HPDE6-E6E7 (cell line): ENCODE data around the gene NPR1.
"Not testable (repeated sequence)": the region's sequence is repeated elsewhere in the genome, so short reads cannot be mapped to it uniquely, and the experiment has no call there.

Experiments
- DNase-seq: peaks from one replicate; pipeline ENCODE4 v3.0.0; 2011; ENCODE audit warnings: missing footprints; ENCODE audit errors: extremely low spot score

Gene NPR1

GRCh38 chr1:153678519-153679336 is at the start of gene NPR1:
Gene NPR1 (plus strand): TSS chr1:153678688. CDS start chr1:153679109, 421 bp downstream.
- DNase-seq = no peak

GRCh38 chr1:153629343-153629665 is 49.2 kb upstream of the NPR1 start:
- DNase-seq = no peak

- DNase-seq = no peak
Observed at GRCh38 chr1:153629971-153630370, 48.5 kb upstream of the NPR1 start.

GRCh38 chr1:153630384-153630783 is 48.1 kb upstream of the NPR1 start:
- no peak for DNase-seq

DNA sequence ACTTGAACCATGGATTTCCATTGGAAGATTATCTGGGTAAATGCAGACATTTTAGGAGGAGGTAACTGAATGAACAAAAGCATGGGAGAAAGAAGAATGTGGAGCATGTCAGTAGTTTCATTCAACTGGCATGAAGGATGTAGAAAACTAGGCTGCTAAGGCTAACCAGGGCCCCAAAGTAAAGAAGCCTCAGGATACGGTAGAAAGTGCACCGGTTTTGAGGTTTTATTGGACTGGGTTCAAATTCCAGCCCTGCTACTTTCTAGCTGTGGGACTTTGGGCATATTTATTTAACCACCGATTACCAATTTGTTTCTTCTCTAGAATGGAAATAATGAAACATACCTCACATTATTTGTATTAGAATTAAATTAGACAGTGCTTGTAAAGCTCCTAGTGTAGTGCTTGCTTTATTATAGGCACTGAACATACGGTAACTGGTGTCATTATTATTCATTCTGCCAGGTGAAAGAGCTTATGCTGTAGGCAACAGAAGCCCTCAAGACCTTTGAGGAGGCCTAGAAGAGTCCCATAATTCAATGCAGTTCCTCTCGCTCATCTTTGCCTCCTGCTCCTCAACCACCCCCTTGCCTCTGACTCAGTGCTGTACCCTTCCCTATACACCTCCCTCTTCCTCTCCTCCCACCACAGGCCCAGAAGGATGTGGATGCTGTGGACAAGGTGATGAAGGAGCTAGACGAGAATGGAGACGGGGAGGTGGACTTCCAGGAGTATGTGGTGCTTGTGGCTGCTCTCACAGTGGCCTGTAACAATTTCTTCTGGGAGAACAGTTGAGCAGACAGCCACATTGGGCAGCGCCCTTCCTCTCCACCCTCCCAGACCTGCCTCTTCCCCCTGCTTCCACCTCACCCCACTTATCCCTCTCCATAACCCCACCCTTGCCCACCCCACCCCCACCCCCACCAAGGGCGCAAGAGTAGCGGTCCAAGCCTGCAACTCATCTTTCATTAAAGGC is 47.2 kb upstream of the NPR1 start:
- DNase-seq = no peak

GRCh38 chr1:153633161-153633753 is 45.2 kb upstream of the NPR1 start:
- no peak for DNase-seq

DNA sequence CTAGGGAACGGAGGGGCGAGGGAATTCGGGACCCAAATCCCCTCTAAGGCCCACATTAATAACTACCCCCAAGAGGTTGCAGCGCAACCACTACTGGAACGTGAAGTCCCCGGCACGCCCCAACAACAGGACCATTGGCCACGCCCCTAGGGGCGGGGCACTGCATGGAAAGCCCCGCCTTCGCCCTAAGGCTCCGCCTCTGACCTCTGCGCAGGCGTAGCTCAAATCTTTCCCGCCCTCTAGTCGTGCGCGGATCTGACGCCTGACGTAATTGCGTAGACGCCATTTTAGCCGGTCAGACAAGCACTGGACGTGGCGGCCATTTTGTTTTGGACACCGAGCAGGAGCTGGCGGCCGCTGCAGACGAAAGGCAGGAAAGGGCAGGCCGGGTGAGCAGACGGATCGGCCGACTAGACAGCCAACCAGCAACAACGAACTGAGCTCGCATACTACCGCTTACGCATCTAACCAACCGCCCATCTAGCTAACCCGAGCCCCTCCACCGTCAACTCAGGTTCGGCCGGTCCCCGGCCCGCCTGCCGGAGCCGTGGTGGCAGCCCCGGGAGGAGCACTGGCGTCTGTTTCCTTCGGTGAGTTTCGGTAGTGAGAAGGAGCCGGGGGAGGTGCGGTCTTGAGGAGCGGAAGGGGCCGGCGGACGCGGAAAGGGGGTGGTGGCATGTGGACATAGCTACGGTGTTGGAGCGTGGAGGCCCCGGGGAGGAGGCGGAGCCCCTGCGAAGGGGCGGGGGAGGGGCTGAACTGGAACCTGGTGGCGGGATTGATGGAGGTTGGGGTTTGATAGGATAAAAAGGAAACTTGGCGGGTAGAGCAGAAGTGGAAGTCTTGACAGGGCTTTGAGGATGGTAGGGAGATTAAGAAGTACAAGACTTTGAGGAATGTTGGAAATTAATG is 44.5 kb upstream of the NPR1 start, which contains the start of gene CHTOP:
Gene CHTOP, plus strand, starts transcription at position 313 of the 912 bp plus-strand sequence. CDS start 2,523 bp downstream, outside the sequence.
- peak; percentile 95 for DNase-seq

DNA sequence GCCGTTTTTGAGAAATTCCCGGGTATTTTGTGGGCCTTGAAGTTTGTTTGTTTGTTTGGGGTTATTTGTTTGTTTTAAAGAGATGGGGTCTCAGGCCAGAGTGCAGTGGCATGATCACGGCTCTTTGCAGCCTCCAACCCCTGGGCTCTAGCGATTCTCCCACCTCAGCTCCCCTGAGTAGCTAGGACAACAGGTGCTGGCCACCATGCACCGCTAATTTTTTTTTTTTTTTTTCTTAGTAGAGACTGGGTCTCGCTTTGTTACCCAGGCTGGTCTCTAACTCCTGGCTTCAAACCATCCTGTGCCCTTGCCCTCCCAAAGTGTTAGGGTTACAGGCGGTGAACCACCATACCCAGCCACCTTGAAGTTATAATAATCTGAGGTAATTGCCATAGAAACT is 42.6 kb upstream of the NPR1 start:
- DNase-seq = no peak

DNA sequence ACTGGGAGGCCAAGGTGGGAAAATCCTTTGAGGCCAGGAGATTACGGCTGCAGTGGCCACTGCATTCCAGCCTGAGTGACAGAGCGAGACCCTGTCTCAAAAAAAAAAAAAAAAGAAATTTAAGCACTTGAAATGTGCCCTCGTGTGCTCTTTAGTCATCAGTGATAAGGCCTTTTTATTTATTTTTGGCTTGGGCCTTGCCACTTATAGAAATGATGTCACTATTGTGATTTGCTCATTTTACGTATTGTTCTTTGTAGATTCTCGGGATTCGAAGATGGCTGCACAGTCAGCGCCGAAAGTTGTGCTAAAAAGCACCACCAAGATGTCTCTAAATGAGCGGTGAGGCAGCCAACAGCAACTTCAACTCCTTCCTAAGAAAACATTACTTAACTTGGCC is 42.2 kb upstream of the NPR1 start:
- DNase-seq = no peak

DNA sequence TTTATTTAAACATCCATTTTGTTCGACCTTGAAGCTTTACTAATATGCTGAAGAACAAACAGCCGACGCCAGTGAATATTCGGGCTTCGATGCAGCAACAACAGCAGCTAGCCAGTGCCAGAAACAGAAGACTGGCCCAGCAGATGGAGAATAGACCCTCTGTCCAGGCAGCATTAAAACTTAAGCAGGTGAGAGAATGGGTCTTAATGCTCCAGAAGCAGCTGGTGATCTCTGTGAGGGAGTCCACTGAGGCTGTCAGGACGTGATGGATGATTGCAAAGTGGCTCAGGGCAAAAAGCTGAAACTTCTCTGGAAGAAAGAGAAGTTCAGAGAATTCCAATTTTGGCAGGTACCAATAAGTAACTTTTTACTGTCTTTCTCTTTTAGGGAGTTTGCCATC is 40.2 kb upstream of the NPR1 start:
- no peak for DNase-seq

GRCh38 chr1:153639280-153639679 is 39.2 kb upstream of the NPR1 start:
- no peak for DNase-seq

- DNase-seq = not testable (repeated sequence)
Observed at GRCh38 chr1:153640213-153640612, 38.3 kb upstream of the NPR1 start.

- DNase-seq = no peak
Observed at GRCh38 chr1:153640861-153641260, 37.6 kb upstream of the NPR1 start.

GRCh38 chr1:153642161-153642560 is 36.3 kb upstream of the NPR1 start:
- DNase-seq = no peak

DNA sequence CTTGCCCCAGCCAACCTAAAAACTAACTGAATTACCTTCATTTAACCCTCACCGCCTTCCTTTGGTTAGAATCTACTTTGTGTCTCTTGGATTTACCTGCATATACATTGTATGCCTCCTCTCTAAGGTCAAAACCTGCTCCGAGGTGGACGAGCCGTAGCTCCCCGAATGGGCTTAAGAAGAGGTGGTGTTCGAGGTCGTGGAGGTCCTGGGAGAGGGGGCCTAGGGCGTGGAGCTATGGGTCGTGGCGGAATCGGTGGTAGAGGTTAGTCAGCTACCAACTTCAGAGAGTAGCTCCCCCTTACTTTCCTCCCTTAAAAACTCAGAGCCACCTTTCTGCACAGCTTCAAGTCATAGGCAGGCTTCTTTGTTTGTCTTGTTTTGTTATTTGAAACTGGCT is 35.4 kb upstream of the NPR1 start:
- no peak for DNase-seq

GRCh38 chr1:153643816-153644215 is 34.7 kb upstream of the NPR1 start:
- no peak for DNase-seq

GRCh38 chr1:153646672-153647345 is 31.7 kb upstream of the NPR1 start:
- no peak for DNase-seq

DNA sequence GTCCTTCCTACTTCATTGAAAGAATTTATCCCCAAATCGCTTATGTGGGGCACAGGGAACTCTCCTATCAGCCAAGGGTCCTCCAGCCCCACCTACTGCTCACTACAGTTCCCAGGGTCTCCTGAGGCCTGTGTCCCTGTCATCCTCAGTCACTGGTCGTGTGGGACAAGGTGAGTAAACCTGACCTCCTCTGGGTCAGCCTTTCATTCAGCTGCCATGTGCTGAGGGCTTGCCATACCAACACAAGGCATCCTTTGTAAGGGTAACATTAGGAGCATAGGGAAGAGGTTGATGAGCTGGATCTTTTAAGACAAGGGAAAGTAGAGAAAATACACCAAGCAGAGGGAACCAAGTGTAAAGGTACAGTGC is 31.2 kb upstream of the NPR1 start:
- no peak for DNase-seq

- DNase-seq = no peak
Observed at GRCh38 chr1:153648000-153648643, 30.4 kb upstream of the NPR1 start.
